ENCODE data around the gene NPEPPS.
"Not testable (repeated sequence)": the region's sequence is repeated elsewhere in the genome, so short reads cannot be mapped to it uniquely, and the experiment has no call there.

DNA sequence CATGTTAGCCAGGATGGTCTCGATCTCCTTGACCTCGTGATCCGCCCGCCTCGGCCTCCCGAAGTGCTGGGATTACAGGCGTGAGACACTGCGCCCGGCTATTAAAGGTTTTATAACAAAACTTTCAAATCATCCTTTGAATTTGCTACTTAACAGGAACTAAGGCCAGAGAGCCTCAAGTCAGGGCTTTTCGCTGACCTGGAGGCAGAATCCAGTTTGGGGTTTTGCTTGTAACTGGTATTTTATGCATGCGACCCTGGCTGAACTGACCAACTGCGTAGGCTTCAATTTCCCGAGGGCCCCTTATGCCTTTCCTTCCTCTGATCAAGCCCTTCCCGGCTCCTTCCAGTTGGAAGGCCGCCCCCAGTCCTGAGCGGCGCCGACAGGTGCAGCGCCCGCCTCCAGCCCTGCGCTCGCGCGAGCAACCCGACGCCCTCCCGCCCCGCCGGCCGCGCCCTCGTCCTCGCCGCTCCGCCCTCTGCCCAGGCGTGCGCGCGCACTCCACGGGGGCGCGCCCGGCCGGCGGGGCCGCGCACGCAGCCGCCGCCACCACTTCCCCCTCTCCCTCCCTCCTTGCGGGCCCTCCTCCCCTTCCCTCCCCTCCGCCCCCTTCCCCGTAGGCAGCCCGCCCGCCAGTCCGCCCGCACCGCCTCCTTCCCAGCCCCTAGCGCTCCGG lies at the start of gene NPEPPS:
- TF ChIP-seq PPARA (CRISPR knock-in tag; IDR thresholded peaks at IDR 0.05; ENCODE audit: borderline replicate concordance); ZC3H10 (CRISPR knock-in tag; IDR thresholded peaks at IDR 0.05); ZNF70 (CRISPR knock-in tag; IDR thresholded peaks at IDR 0.05); TOX (CRISPR knock-in tag; IDR thresholded peaks at IDR 0.05; ENCODE audit: borderline replicate concordance); PATZ1 (CRISPR knock-in tag; IDR thresholded peaks at IDR 0.05; ENCODE audit: borderline replicate concordance); ZFP3 (CRISPR knock-in tag; IDR thresholded peaks at IDR 0.05); CSDC2 (CRISPR knock-in tag; IDR thresholded peaks at IDR 0.05); TCF4 (CRISPR knock-in tag; IDR thresholded peaks at IDR 0.05; ENCODE audit: borderline replicate concordance); ZNF565 (CRISPR knock-in tag; conservative IDR thresholded peaks at IDR 0.05; ENCODE audit: low read depth); RARB (CRISPR knock-in tag; IDR thresholded peaks at IDR 0.05); ZFP30 (CRISPR knock-in tag; IDR thresholded peaks at IDR 0.05); ISL1 (CRISPR knock-in tag; IDR thresholded peaks at IDR 0.05): not testable (repeated sequence)
- TF ChIP-seq, protein P1, sequence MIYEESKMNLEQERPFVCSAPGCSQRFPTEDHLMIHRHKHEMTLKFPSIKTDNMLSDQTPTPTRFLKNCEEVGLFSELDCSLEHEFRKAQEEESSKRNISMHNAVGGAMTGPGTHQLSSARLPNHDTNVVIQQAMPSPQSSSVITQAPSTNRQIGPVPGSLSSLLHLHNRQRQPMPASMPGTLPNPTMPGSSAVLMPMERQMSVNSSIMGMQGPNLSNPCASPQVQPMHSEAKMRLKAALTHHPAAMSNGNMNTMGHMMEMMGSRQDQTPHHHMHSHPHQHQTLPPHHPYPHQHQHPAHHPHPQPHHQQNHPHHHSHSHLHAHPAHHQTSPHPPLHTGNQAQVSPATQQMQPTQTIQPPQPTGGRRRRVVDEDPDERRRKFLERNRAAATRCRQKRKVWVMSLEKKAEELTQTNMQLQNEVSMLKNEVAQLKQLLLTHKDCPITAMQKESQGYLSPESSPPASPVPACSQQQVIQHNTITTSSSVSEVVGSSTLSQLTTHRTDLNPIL (CRISPR knock-in tag; IDR thresholded peaks at IDR 0.05; ENCODE audit: low read depth): not testable (repeated sequence)
- TF ChIP-seq, protein P2, sequence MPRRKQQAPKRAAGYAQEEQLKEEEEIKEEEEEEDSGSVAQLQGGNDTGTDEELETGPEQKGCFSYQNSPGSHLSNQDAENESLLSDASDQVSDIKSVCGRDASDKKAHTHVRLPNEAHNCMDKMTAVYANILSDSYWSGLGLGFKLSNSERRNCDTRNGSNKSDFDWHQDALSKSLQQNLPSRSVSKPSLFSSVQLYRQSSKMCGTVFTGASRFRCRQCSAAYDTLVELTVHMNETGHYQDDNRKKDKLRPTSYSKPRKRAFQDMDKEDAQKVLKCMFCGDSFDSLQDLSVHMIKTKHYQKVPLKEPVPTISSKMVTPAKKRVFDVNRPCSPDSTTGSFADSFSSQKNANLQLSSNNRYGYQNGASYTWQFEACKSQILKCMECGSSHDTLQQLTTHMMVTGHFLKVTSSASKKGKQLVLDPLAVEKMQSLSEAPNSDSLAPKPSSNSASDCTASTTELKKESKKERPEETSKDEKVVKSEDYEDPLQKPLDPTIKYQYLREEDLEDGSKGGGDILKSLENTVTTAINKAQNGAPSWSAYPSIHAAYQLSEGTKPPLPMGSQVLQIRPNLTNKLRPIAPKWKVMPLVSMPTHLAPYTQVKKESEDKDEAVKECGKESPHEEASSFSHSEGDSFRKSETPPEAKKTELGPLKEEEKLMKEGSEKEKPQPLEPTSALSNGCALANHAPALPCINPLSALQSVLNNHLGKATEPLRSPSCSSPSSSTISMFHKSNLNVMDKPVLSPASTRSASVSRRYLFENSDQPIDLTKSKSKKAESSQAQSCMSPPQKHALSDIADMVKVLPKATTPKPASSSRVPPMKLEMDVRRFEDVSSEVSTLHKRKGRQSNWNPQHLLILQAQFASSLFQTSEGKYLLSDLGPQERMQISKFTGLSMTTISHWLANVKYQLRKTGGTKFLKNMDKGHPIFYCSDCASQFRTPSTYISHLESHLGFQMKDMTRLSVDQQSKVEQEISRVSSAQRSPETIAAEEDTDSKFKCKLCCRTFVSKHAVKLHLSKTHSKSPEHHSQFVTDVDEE (CRISPR knock-in tag; IDR thresholded peaks at IDR 0.05): not testable (repeated sequence)
